WTC11 (cell line): ENCODE results near the gene RBFOX1. TPM values are rescaled to one million over a fixed set of nuclear protein-coding genes. Genes with fewer than 3 reads are reported as not detected.

Experiments
- ATAC-seq: fragments of 200-7000 bp; cut with Tn5 transposase; 2 replicates; pipeline ENCODE4 v1.10.0; 2021; ENCODE audit warnings: mild to moderate bottlenecking, moderate library complexity
- CTCF ChIA-PET: fragments of 300-600 bp; sonication (Branson Sonifier 250); formaldehyde crosslinking; loops from one replicate; lab custom pipeline; 2021; ENCODE audit warnings: antibody characterized with exemption; lab: Charles Lee
- POLR2A ChIA-PET: fragments of 350-600 bp; sonication (Branson Sonifier 250); formaldehyde crosslinking; loops from one replicate; lab custom pipeline; 2021; ENCODE audit warnings: antibody characterized with exemption; lab: Charles Lee
- DNase-seq: peaks from one replicate; pipeline ENCODE4 v3.0.0; 2021; ENCODE audit warnings: low spot score
- H3K27ac Mint-ChIP-seq: 2 replicates; pipeline ENCODE4 v1.8.0; 2021; ENCODE audit warnings: mixed read lengths
- H3K27me3 Mint-ChIP-seq: 2 replicates; pipeline ENCODE4 v1.8.0; 2021; ENCODE audit warnings: low read depth, mild to moderate bottlenecking, moderate library complexity, mixed read lengths
- H3K36me3 Mint-ChIP-seq: 2 replicates; pipeline ENCODE4 v1.8.0; 2021; ENCODE audit warnings: mixed read lengths
- H3K4me1 Mint-ChIP-seq: 2 replicates; pipeline ENCODE4 v1.8.0; 2022; ENCODE audit warnings: mixed read lengths
- H3K4me3 Mint-ChIP-seq: 2 replicates; pipeline ENCODE4 v1.8.0; 2021; ENCODE audit warnings: mild to moderate bottlenecking, moderate library complexity, mixed read lengths
- H3K9me3 Mint-ChIP-seq: 2 replicates; pipeline ENCODE4 v1.8.0; 2021; ENCODE audit warnings: mixed read lengths
- AR ChIP-seq: fragments of 250-450 bp; sonication (Bioruptor Pico); IDR thresholded peaks from 2 replicates; pipeline ENCODE4 v1.9.0; 2021; ENCODE audit warnings: mild to moderate bottlenecking
- ATF6 ChIP-seq: sonication (generic); formaldehyde crosslinking; IDR thresholded peaks from 2 replicates; pipeline ENCODE4 v1.8.1; 2023; ENCODE audit warnings: mild to moderate bottlenecking, missing genetic modification reagents
- CDX4 ChIP-seq: fragments of 250-450 bp; sonication (Bioruptor Pico); IDR thresholded peaks from 2 replicates; pipeline ENCODE4 v1.9.0; 2021; ENCODE audit warnings: moderate library complexity, mild to moderate bottlenecking, inconsistent platforms, borderline replicate concordance
- E2F1 ChIP-seq: sonication (generic); formaldehyde crosslinking; IDR thresholded peaks from 2 replicates; pipeline ENCODE4 v1.8.0; 2022; ENCODE audit warnings: mild to moderate bottlenecking, missing genetic modification reagents
- ELF4 ChIP-seq: sonication (generic); formaldehyde crosslinking; IDR thresholded peaks from 2 replicates; pipeline ENCODE4 v1.8.1; 2022; ENCODE audit warnings: low read depth, mild to moderate bottlenecking, moderate library complexity, missing genetic modification reagents
- FOXP1 ChIP-seq: sonication (generic); formaldehyde crosslinking; IDR thresholded peaks from 2 replicates; pipeline ENCODE4 v1.8.0; 2022; ENCODE audit warnings: missing genetic modification reagents, mild to moderate bottlenecking, moderate library complexity, borderline replicate concordance
- FOXP4 ChIP-seq: sonication (generic); formaldehyde crosslinking; IDR thresholded peaks from 2 replicates; pipeline ENCODE4 v1.8.0; 2022; ENCODE audit warnings: mild to moderate bottlenecking, missing genetic modification reagents
- GRHL2 ChIP-seq: fragments of 250-450 bp; sonication (Bioruptor Pico); IDR thresholded peaks from 2 replicates; pipeline ENCODE4 v1.8.0; 2022; ENCODE audit warnings: mild to moderate bottlenecking, moderate library complexity; ENCODE audit not compliant: insufficient replicate concordance, severe bottlenecking
- HMGA2 ChIP-seq: fragments of 250-450 bp; sonication (Bioruptor Pico); IDR thresholded peaks from 2 replicates; pipeline ENCODE4 v1.4.0; 2021; ENCODE audit warnings: mild to moderate bottlenecking, moderate library complexity
- MAX ChIP-seq: sonication (generic); formaldehyde crosslinking; IDR thresholded peaks from 2 replicates; pipeline ENCODE4 v1.8.0; 2022; ENCODE audit warnings: mild to moderate bottlenecking, missing genetic modification reagents
- NFE2L1 ChIP-seq: sonication (generic); formaldehyde crosslinking; IDR thresholded peaks from 2 replicates; pipeline ENCODE4 v1.8.1; 2023; ENCODE audit warnings: missing genetic modification reagents
- NFYB ChIP-seq: sonication (generic); formaldehyde crosslinking; conservative IDR thresholded peaks from 2 replicates; pipeline ENCODE4 v1.8.0; 2022; ENCODE audit warnings: low read depth, missing genetic modification reagents
- RORB ChIP-seq: fragments of 250-450 bp; sonication (Bioruptor Pico); IDR thresholded peaks from 2 replicates; pipeline ENCODE4 v1.9.0; 2021; ENCODE audit warnings: mild to moderate bottlenecking
- STAT6 ChIP-seq: sonication (generic); formaldehyde crosslinking; conservative IDR thresholded peaks from 2 replicates; pipeline ENCODE4 v1.8.1; 2023; ENCODE audit warnings: mild to moderate bottlenecking, low read depth, missing genetic modification reagents, moderate library complexity
- USF1 ChIP-seq: sonication (generic); formaldehyde crosslinking; IDR thresholded peaks from 2 replicates; pipeline ENCODE4 v1.8.0; 2022; ENCODE audit warnings: mild to moderate bottlenecking, missing genetic modification reagents
- ZBTB43 ChIP-seq: sonication (generic); formaldehyde crosslinking; IDR thresholded peaks from 2 replicates; pipeline ENCODE4 v1.8.1; 2023; ENCODE audit warnings: mild to moderate bottlenecking, missing genetic modification reagents
- ZNF121 ChIP-seq: sonication (generic); formaldehyde crosslinking; IDR thresholded peaks from 2 replicates; pipeline ENCODE4 v1.8.0; 2023; ENCODE audit warnings: missing genetic modification reagents
- ZNF138 ChIP-seq: sonication (generic); formaldehyde crosslinking; conservative IDR thresholded peaks from 2 replicates; pipeline ENCODE4 v1.8.1; 2022; ENCODE audit warnings: mild to moderate bottlenecking, moderate library complexity, missing genetic modification reagents
- ZNF219 ChIP-seq: sonication (generic); formaldehyde crosslinking; IDR thresholded peaks from 2 replicates; pipeline ENCODE4 v1.8.0; 2023; ENCODE audit warnings: missing genetic modification reagents, mild to moderate bottlenecking, borderline replicate concordance
- ZNF232 ChIP-seq: sonication (generic); formaldehyde crosslinking; IDR thresholded peaks from 2 replicates; pipeline ENCODE4 v1.8.0; 2022; ENCODE audit warnings: mild to moderate bottlenecking, missing genetic modification reagents
- ZNF671 ChIP-seq: fragments of 250-450 bp; sonication (Bioruptor Pico); IDR thresholded peaks from 2 replicates; pipeline ENCODE4 v1.8.0; 2021; ENCODE audit warnings: mild to moderate bottlenecking
- total RNA-seq: library from RNA; stranded (reverse); gene quantifications from 3 replicates; pipeline ENCODE4 v1.2.3, GENCODE V29; 2021

Gene RBFOX1
- total RNA-seq, 1 experiment from 2014 or later, result 1.1 TPM

GRCh38 chr16:7303052-7303610 lies 29.5 kb upstream of the RBFOX1 start:
- no peak for DNase-seq
- no peak overlapping the region for H3K27ac Mint-ChIP-seq
- CTCF ChIA-PET, result no interaction called here
- peaks cover 70% of the 10 kb centered on the region for H3K9me3 Mint-ChIP-seq
- H3K4me1 Mint-ChIP-seq, result no peaks in the 10 kb centered on the region
- no peak for TF ChIP-seq ZNF671 (CRISPR knock-in tag)
- no peak for TF ChIP-seq ZNF232 (CRISPR knock-in tag)
- TF ChIP-seq MAX (CRISPR knock-in tag), result no peak
- no peak for TF ChIP-seq ZBTB43
- no peak for TF ChIP-seq GRHL2 (CRISPR knock-in tag)
- no peak for TF ChIP-seq ZNF219 (CRISPR knock-in tag)
- no peak for TF ChIP-seq ZNF138
- no peak for TF ChIP-seq E2F1 (CRISPR knock-in tag)
- no peak for TF ChIP-seq RORB
- no peak for TF ChIP-seq ELF4
- no peak for TF ChIP-seq FOXP1
- no peak for TF ChIP-seq ZNF121 (CRISPR knock-in tag)
- TF ChIP-seq AR (CRISPR knock-in tag), result no peak
- no peak for TF ChIP-seq NFYB
- no peak for TF ChIP-seq ATF6 (CRISPR knock-in tag)
- no peak for TF ChIP-seq USF1
- no peak for TF ChIP-seq CDX4 (CRISPR knock-in tag)
- no peak for ATAC-seq
- H3K27me3 Mint-ChIP-seq, result peaks cover 10% of the 10 kb centered on the region
- POLR2A ChIA-PET, result no interaction called here
- peaks cover 70% of the 10 kb centered on the region for H3K36me3 Mint-ChIP-seq
- no peak overlapping the region for H3K4me3 Mint-ChIP-seq

GRCh38 chr16:7303660-7304200 lies 28.9 kb upstream of the RBFOX1 start:
- DNase-seq (no peak), ATAC-seq (no peak)
- peaks cover 10% of the 10 kb centered on the region for H3K27me3 Mint-ChIP-seq
- no peak overlapping the region for H3K27ac Mint-ChIP-seq
- no peak overlapping the region for H3K4me3 Mint-ChIP-seq
- POLR2A ChIA-PET, result no interaction called here
- H3K9me3 Mint-ChIP-seq, result peaks cover 72% of the 10 kb centered on the region
- peaks cover 72% of the 10 kb centered on the region for H3K36me3 Mint-ChIP-seq
- CTCF ChIA-PET, result no interaction called here
- no peaks in the 10 kb centered on the region for H3K4me1 Mint-ChIP-seq
- no peak for TF ChIP-seq HMGA2 (CRISPR knock-in tag)
- TF ChIP-seq FOXP4 (CRISPR knock-in tag), result no peak
- no peak for TF ChIP-seq NFE2L1 (CRISPR knock-in tag)
- no peak for TF ChIP-seq STAT6 (CRISPR knock-in tag)
